ENCODE data around the gene KRTAP9-4.

DNA sequence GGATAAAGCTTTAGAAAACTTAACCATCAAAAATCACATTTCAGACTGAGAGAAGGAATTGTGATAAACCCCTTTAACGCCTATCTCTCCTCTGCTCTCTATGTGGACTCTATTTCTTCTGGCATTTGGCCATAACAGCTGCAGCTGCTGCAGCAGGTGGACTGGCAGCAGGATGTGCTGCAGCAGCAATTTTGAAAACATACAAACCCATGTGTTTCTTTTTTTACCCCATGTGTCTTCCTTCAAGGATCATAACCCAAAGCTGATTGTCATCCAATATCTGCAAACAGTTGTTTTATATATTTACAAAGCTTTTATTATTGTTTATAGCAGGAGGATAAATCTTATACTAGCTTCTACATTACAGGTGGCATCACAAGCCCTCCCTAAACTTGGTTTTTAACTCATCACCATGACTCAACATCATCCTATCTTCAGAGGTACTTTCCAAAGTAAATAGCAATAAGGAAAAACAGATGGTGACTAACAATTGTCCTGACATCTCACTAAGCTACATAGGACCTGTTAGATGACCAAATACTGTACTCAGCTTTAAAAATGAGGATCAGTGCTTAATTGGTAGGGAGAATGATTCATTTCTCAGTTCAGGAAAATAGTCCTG, 37.5 kb upstream of the KRTAP9-4 start:
- TF ChIP-seq POLR2AphosphoS5 (IDR thresholded peaks at IDR 0.05) (no peak), POLR2A (IDR thresholded peaks at IDR 0.05) (no peak), EP300 (IDR thresholded peaks at IDR 0.05) (no peak)
- TF ChIP-seq, protein P1, sequence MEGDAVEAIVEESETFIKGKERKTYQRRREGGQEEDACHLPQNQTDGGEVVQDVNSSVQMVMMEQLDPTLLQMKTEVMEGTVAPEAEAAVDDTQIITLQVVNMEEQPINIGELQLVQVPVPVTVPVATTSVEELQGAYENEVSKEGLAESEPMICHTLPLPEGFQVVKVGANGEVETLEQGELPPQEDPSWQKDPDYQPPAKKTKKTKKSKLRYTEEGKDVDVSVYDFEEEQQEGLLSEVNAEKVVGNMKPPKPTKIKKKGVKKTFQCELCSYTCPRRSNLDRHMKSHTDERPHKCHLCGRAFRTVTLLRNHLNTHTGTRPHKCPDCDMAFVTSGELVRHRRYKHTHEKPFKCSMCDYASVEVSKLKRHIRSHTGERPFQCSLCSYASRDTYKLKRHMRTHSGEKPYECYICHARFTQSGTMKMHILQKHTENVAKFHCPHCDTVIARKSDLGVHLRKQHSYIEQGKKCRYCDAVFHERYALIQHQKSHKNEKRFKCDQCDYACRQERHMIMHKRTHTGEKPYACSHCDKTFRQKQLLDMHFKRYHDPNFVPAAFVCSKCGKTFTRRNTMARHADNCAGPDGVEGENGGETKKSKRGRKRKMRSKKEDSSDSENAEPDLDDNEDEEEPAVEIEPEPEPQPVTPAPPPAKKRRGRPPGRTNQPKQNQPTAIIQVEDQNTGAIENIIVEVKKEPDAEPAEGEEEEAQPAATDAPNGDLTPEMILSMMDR (IDR thresholded peaks at IDR 0.05), result no peak

Measured in sigmoid colon (tissue), 4 donors.